HG02870 (cell line): ENCODE data around the gene BICD1.
"Not testable (repeated sequence)": the region's sequence is repeated elsewhere in the genome, so short reads cannot be mapped to it uniquely, and the experiment has no call there.

Experiments used
- ATAC-seq: cut with Tn5 transposase; IDR thresholded peaks from one replicate; pipeline ENCODE4 v1.9.1; 2021; ENCODE audit warnings: mild to moderate bottlenecking, moderate library complexity; ENCODE audit not compliant: unreplicated experiment

Gene BICD1

DNA sequence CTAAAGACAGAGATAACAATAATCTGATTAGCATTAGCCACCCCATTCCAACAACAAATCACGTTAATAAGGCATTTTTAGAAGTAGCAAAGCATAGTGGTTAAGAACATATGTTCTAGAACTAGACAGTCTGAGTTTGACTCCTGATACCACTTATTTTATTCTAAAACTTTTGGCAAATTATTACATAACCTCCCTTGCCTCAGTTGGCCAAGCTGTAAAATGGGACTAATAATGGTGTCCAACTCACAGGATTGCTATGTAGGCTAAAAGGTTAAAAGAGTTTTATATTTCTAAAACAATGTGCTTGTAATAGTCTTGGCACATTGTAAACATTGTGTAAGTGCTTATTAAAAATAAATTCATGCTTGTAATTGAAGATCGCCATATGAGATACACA lies 168.0 kb downstream of the BICD1 start:
- no peak for ATAC-seq

DNA sequence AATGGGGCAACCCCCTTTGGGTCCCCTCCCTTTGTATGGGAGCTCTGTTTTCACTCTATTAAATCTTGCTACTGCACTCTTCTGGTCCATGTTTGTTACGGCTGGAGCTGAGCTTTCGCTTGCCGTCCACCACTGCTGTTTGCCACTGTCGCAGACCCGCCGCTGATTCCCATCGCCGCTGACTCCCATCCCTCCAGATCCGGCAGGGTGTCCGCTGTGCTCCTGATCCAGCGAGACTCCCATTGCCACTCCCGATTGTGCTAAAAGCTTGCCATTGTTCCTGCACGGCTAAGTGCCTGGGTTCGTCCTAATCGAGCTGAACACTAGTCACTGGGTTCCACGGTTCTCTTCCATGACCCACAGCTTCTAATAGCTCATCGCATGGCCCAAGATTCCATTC lies 168.9 kb downstream of the BICD1 start:
- ATAC-seq, result not testable (repeated sequence)

GRCh38 chr12:32277774-32278173 lies 171.1 kb downstream of the BICD1 start:
- ATAC-seq, result no peak

- no peak for ATAC-seq
Measured at GRCh38 chr12:32281098-32281497, 174.5 kb downstream of the BICD1 start.

DNA sequence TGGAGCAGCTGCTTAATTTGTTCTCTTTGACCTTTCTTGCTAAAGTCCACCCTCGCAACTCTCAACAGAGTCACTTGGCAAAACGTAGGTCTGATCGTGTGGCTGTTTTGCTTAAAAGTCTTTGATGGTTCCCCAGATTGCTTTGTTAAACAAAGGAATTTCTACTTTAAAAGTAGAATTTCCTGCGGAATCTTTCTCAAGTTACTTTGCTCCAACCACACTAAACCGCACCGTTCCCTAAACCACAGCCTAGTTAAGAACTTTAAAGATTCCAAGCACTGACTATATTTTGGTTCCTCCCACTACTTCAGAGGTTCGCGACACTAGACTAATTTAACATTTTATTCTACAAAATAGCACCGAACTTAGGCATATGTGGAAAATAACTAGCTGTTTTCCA lies 177.9 kb downstream of the BICD1 start:
- ATAC-seq, result no peak

GRCh38 chr12:32285021-32285420 lies 178.4 kb downstream of the BICD1 start:
- no peak for ATAC-seq

- no peak for ATAC-seq
Measured at GRCh38 chr12:32285489-32285888, 178.8 kb downstream of the BICD1 start.

DNA sequence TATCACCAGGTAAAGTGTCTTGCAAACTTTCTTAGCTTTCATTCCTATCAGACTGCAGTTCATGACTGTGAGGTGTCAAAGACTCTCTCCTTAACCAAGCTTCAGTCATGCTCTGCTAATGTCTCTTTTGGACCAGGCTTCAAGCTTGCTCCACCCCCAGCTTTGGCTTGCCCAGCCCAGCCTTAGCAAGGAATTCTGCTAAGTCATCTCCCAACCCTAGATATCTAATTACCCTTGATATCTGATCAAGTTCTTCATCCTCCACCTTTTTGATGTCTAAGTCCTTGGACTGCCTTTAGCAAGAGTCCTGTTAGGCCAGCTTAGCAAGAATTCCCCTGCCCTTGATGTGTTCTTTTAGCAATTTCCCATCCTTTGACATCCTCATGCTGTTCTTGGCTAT lies 183.8 kb downstream of the BICD1 start:
- ATAC-seq, result no peak

DNA sequence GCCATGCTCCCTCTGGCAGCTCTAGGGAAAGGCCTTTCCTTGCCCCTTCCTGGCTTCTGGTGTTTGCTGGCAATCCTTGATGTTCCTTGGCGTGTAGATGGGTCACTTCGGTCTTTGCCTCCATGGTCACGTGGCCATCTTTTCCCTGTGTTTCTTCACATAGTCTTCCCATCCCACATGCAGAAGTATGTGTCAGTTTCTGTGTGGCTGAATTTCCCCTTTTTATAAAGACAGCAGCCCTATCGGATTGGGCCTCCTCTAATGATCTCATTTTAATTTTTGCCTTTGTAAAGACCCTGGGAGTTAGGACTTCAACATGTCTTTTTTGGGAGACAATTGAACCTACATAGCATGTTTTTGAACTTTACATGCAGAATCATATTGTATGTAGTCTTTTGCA lies 185.5 kb downstream of the BICD1 start:
- no peak for ATAC-seq

- ATAC-seq, result no peak
Measured at GRCh38 chr12:32293808-32294419, 187.3 kb downstream of the BICD1 start.

- ATAC-seq, result no peak
Measured at GRCh38 chr12:32296567-32296966, 189.9 kb downstream of the BICD1 start.

- ATAC-seq, result no peak
Measured at GRCh38 chr12:32298917-32299316, 192.3 kb downstream of the BICD1 start.

DNA sequence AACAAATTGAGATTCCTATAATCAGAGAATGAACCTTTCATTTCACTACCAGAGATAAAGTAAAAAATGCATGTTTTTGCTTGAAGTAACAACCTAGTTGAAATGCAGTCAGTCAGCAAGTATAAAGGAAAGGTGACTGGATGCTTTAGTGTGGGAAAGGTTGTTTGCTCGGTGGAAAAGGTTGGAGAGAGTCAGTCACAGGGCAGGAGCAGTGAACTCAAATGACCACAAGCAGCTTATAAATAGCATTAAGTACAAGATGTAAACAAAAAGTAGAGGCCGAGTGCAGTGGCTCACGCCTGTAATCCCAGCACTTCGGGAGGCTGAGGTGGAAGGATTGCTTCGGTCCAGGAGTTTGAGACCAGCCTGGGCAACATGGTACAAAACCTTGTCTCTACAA lies 194.6 kb downstream of the BICD1 start:
- ATAC-seq, result no peak

GRCh38 chr12:32302218-32303173 lies 195.8 kb downstream of the BICD1 start:
- peak; percentile 97 for ATAC-seq

- ATAC-seq, result no peak
Measured at GRCh38 chr12:32303174-32303549, 196.5 kb downstream of the BICD1 start.

GRCh38 chr12:32305163-32305562 lies 198.5 kb downstream of the BICD1 start:
- no peak for ATAC-seq

GRCh38 chr12:32307326-32307725 lies 200.7 kb downstream of the BICD1 start:
- ATAC-seq, result no peak

- ATAC-seq, result no peak
Measured at GRCh38 chr12:32309811-32310736, 203.4 kb downstream of the BICD1 start.

GRCh38 chr12:32312049-32312670 lies 205.5 kb downstream of the BICD1 start:
- no peak for ATAC-seq

- ATAC-seq, result no peak
Measured at GRCh38 chr12:32322354-32322753, 215.7 kb downstream of the BICD1 start.

- ATAC-seq, result no peak
Measured at GRCh38 chr12:32331133-32331532, 224.5 kb downstream of the BICD1 start.
